ENCODE data around the gene PARVB. TPM values are rescaled to one million over a fixed set of nuclear protein-coding genes. Genes with fewer than 3 reads are reported as not detected.

Gene PARVB
- total RNA-seq, 1 experiment from 2014 or later: 35.3 TPM

DNA sequence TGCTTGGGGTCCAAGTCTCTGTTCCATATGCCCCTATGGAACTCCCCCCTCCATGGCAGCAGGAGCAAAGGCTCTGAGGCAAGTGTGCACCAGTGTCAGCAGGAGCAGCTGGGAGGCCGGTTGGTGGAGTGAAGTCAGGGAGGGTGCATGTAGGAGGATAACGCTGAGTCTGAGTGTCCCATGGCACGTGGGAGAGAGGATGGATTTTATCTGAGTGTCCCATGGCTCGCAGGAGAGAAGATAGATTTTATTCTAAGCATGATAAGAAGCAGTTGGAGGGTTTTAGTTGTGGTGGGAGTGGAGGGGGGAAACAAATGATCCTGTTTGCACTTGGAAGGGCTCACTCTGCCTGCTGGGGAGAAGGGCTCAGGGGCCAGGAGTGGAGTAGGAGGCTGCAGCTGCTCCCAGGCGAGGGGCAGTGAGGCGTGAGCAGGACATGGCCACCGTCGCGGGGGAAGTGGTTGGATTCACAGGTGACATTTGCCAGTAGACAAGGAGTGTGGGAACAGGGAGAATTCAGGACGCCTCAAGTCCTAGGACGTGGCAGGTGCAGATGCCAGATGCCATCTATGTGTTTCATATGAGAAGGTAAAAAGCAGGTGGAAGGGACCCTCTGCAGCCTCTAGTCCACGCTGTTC lies 123.0 kb downstream of the PARVB start:
- BruUV-seq (replicated peaks): no TSS peak
- TF ChIP-seq, protein P1, sequence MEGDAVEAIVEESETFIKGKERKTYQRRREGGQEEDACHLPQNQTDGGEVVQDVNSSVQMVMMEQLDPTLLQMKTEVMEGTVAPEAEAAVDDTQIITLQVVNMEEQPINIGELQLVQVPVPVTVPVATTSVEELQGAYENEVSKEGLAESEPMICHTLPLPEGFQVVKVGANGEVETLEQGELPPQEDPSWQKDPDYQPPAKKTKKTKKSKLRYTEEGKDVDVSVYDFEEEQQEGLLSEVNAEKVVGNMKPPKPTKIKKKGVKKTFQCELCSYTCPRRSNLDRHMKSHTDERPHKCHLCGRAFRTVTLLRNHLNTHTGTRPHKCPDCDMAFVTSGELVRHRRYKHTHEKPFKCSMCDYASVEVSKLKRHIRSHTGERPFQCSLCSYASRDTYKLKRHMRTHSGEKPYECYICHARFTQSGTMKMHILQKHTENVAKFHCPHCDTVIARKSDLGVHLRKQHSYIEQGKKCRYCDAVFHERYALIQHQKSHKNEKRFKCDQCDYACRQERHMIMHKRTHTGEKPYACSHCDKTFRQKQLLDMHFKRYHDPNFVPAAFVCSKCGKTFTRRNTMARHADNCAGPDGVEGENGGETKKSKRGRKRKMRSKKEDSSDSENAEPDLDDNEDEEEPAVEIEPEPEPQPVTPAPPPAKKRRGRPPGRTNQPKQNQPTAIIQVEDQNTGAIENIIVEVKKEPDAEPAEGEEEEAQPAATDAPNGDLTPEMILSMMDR (conservative IDR thresholded peaks at IDR 0.05): no peak
- no peak for TF ChIP-seq EZH2 (IDR thresholded peaks at IDR 0.05; ENCODE audit: low read depth)

DNA sequence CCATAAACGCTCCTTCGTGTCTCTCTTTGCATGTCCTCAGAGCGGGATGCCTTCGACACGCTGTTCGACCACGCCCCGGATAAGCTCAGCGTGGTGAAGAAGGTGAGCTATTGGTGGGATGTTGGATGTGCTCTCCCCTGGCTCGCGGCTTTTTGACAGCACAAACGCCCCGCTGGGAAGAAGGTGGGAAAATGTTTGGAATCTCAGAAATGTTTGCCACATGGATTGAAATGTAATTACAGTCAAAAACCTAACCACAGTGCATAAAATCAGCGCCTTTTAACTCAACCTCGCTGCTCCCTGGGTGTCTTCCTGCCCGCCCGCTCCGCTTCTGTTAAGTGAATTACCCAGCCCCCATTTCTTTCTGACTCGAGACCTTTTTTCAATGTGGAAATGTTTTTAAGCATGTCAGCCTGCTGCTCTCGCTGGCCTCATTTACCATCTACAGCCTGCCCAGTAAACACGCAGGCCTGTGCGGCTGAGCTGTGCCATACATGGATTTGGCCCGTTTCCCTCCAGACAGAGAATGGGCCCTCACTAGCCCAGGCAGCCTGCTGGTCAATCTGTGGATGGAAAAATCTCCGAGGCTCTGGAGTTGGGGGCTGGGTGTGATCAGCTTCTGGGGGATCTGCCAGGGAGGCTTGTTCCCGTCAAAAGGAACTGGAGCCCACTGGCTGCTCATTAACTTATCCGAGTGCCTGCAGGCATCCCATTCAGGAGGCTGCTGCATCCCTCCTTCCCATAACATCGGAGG lies 123.9 kb downstream of the PARVB start:
- no peaks in the 10 kb centered on the region for H3K36me3 ChIP-seq (ENCODE audit: low read depth)
- DNase-seq: no peak
- intact Hi-C loops (cut with micrococcal nuclease; ENCODE audit: unreplicated experiment): no loop called here
- ChIA-PET POLR2A (ENCODE audit: unreplicated experiment) (no interaction called here), CTCF (no interaction called here)
- H3K9me3 ChIP-seq (ENCODE audit: insufficient read depth, low read depth): no peaks in the 10 kb centered on the region
- H3K4me3 ChIP-seq: no peak overlapping the region
- no peaks in the 10 kb centered on the region for H4K20me1 ChIP-seq (ENCODE audit: insufficient read depth)
- no peaks in the 10 kb centered on the region for H3K27me3 ChIP-seq (ENCODE audit: insufficient read depth, low read depth)
- H3K4me1 ChIP-seq (replicated peaks; ENCODE audit: insufficient read depth): no peaks in the 10 kb centered on the region
- H3K9me2 ChIP-seq (ENCODE audit: insufficient read depth): no peaks in the 10 kb centered on the region
- no peak overlapping the region for H3K27ac ChIP-seq
- no peaks in the 10 kb centered on the region for H3F3A ChIP-seq (ENCODE audit: insufficient read depth, low read depth)
- H3K4me2 ChIP-seq: no peak overlapping the region
- TF ChIP-seq, protein P1 (conservative IDR thresholded peaks at IDR 0.05): no peak
- TF ChIP-seq EZH2 (IDR thresholded peaks at IDR 0.05; ENCODE audit: low read depth): no peak
- no TSS peak for BruUV-seq (replicated peaks)
- no peak overlapping the region for H2AFZ ChIP-seq
- no peaks in the 10 kb centered on the region for H3K79me2 ChIP-seq (ENCODE audit: low read depth)

More for the DNA sequence above, 123.0 kb downstream of the PARVB start:
- Histone ChIP-seq H3K9me2 (ENCODE audit: insufficient read depth) (no peaks in the 10 kb centered on the region), H3K27me3 (ENCODE audit: insufficient read depth, low read depth) (no peaks in the 10 kb centered on the region), H3K4me2 (no peak overlapping the region), H3K36me3 (ENCODE audit: low read depth) (no peaks in the 10 kb centered on the region), H4K20me1 (ENCODE audit: insufficient read depth) (no peaks in the 10 kb centered on the region), H3F3A (ENCODE audit: insufficient read depth, low read depth) (no peaks in the 10 kb centered on the region), H3K4me1 (replicated peaks; ENCODE audit: insufficient read depth) (no peaks in the 10 kb centered on the region), H3K9me3 (ENCODE audit: insufficient read depth, low read depth) (no peaks in the 10 kb centered on the region), H2AFZ (no peak overlapping the region), H3K4me3 (no peak overlapping the region), H3K27ac (no peak overlapping the region), H3K79me2 (ENCODE audit: low read depth) (no peaks in the 10 kb centered on the region)
- ChIA-PET CTCF (no interaction called here), POLR2A (ENCODE audit: unreplicated experiment) (no interaction called here)
- DNase-seq: no peak
- intact Hi-C loops (cut with micrococcal nuclease; ENCODE audit: unreplicated experiment): no loop called here

DNA sequence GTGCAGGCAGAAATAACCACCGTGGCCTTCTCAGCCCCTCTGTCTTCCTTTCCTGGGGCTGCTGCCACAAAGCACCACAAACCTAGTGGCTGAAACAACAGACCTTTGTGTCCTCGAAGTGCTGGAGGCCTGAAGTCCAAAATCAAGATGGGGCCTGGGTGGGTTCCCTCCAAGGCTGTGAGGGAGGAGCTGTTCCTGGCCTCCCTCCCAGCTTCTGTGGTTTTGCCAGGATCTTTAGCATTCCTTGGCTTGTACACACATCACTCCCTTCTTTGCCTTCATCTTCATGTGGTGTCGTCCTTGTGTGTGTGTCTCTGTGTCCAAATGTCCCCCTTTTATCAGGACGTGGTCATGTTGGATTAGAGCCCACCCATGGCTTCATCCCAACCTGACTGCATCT lies 127.6 kb downstream of the PARVB start:
- Histone ChIP-seq H3K36me3 (ENCODE audit: low read depth) (no peaks in the 10 kb centered on the region), H3F3A (ENCODE audit: insufficient read depth, low read depth) (no peaks in the 10 kb centered on the region), H3K9me2 (ENCODE audit: insufficient read depth) (no peaks in the 10 kb centered on the region), H3K27ac (no peak overlapping the region), H3K4me1 (replicated peaks; ENCODE audit: insufficient read depth) (no peaks in the 10 kb centered on the region), H3K79me2 (ENCODE audit: low read depth) (no peaks in the 10 kb centered on the region), H2AFZ (no peak overlapping the region), H3K9me3 (ENCODE audit: insufficient read depth, low read depth) (no peaks in the 10 kb centered on the region), H3K4me2 (no peak overlapping the region), H3K27me3 (ENCODE audit: insufficient read depth, low read depth) (no peaks in the 10 kb centered on the region), H3K4me3 (no peak overlapping the region), H4K20me1 (ENCODE audit: insufficient read depth) (no peaks in the 10 kb centered on the region)
- intact Hi-C loops (cut with micrococcal nuclease; ENCODE audit: unreplicated experiment): no loop called here
- ChIA-PET CTCF (no interaction called here), POLR2A (ENCODE audit: unreplicated experiment) (no interaction called here)
- TF ChIP-seq EZH2 (IDR thresholded peaks at IDR 0.05; ENCODE audit: low read depth): no peak
- TF ChIP-seq, protein P1 (conservative IDR thresholded peaks at IDR 0.05): no peak
- BruUV-seq (replicated peaks): no TSS peak
- DNase-seq: no peak
